GM12878 (cell line): ENCODE results near the gene LAT. TPM values are rescaled to one million over a fixed set of nuclear protein-coding genes. Genes with fewer than 3 reads are reported as not detected.

Source experiments
- ATAC-seq: fragments of 200-7000 bp; cut with Tn5 transposase; 3 replicates; pipeline ENCODE4 v1.9.1; 2020; ENCODE audit warnings: mild to moderate bottlenecking, moderate library complexity
- BruUV-seq: library from RNA; stranded (reverse); fragments of 400-500 nt; replicated peaks from 2 replicates; lab custom pipeline; 2021; lab: Mats Ljungman, UMichigan
- CTCF ChIA-PET: fragments of 300-600 bp; sonication (Branson Sonifier 250); formaldehyde crosslinking; extraction: SDS; loops from one replicate; lab custom pipeline; 2021; ENCODE audit warnings: inconsistent platforms; lab: Yijun Ruan, JAX
- POLR2A ChIA-PET: fragments of 350-600 bp; formaldehyde crosslinking; extraction: SDS; loops from one replicate; lab custom pipeline; 2021; ENCODE audit warnings: inconsistent platforms; lab: Charles Lee
- RAD21 ChIA-PET: fragments of 300-600 bp; sonication (Branson Sonifier 250); formaldehyde crosslinking; loops from one replicate; lab custom pipeline; 2023; ENCODE audit warnings: antibody characterized with exemption; ENCODE audit not compliant: unreplicated experiment; lab: Charles Lee
- SMC1A ChIA-PET: fragments of 300-600 bp; sonication (Branson Sonifier 250); formaldehyde crosslinking; loops from one replicate; lab custom pipeline; 2023; ENCODE audit not compliant: unreplicated experiment, uncharacterized antibody; lab: Charles Lee
- DNase-seq: peaks from one replicate; pipeline ENCODE4 v3.0.0-alpha.2; 2011; ENCODE audit warnings: low read depth, low spot score
- FAIRE-seq: peaks from 3 replicates; lab custom pipeline; 2011; peaks lifted over from hg19 to GRCh38; lab: Jason Lieb, UNC
- H2AFZ ChIP-seq: 2 replicates; pipeline ENCODE4 v1.6.0; 2011; ENCODE audit warnings: low read depth, low read length, control low read depth; ENCODE audit not compliant: control insufficient read depth
- H3K27ac ChIP-seq: 2 replicates; pipeline ENCODE4 v1.5.1; 2011; ENCODE audit warnings: control low read depth; ENCODE audit not compliant: control insufficient read depth, insufficient read depth
- H3K27me3 ChIP-seq, 2 experiments: replicated peaks in 1 of 2; 2 replicates each; pipeline versions ENCODE4 v1.6.0 to v1.6.1; 2011; ENCODE audit warnings: low read length in 1 of 2; ENCODE audit not compliant: control insufficient read depth in 2 of 2, insufficient read depth in 2 of 2
- H3K36me3 ChIP-seq, 2 experiments: 2 replicates each; pipeline ENCODE4 v1.5.1; 2011; ENCODE audit warnings: low read length in 1 of 2; ENCODE audit not compliant: control insufficient read depth in 2 of 2, insufficient read depth in 2 of 2
- H3K4me1 ChIP-seq: 2 replicates; pipeline ENCODE4 v1.6.1; 2011; ENCODE audit warnings: mild to moderate bottlenecking, low read length, moderate library complexity, mixed read lengths; ENCODE audit not compliant: control insufficient read depth, insufficient read depth
- H3K4me2 ChIP-seq: 2 replicates; pipeline ENCODE4 v1.6.0; 2011; ENCODE audit warnings: control low read depth; ENCODE audit not compliant: control insufficient read depth, insufficient read depth
- H3K4me3 ChIP-seq: fragments of 200-600 bp; sonication (generic); 2 replicates; pipeline ENCODE4 v1.5.1; 2016
- H3K79me2 ChIP-seq: 2 replicates; pipeline ENCODE4 v1.6.0; 2011; ENCODE audit warnings: low read length; ENCODE audit not compliant: control insufficient read depth, insufficient read depth
- H3K9ac ChIP-seq: 2 replicates; pipeline ENCODE4 v1.8.0; 2011; ENCODE audit warnings: low read length, control low read depth, mixed read lengths; ENCODE audit not compliant: control insufficient read depth, insufficient read depth
- H3K9me3 ChIP-seq: replicated peaks from 3 replicates; pipeline ENCODE4 v1.5.1; 2011; ENCODE audit warnings: mild to moderate bottlenecking, low read length; ENCODE audit not compliant: control insufficient read depth, insufficient read depth
- H4K20me1 ChIP-seq: 2 replicates; pipeline ENCODE4 v1.6.0; 2011; ENCODE audit not compliant: control insufficient read depth, insufficient read depth
- CEBPB ChIP-seq, 2 experiments: fragments of 150-350 bp in 1 of 2; IDR thresholded peaks; 2 replicates each; pipeline ENCODE4 v1.6.1; 2012 to 2014; ENCODE audit warnings: low read depth in 2 of 2, low read length in 2 of 2, borderline replicate concordance in 1 of 2, inconsistent platforms in 1 of 2
- FOS ChIP-seq: IDR thresholded peaks from 3 replicates; pipeline ENCODE4 v1.6.1; 2011; ENCODE audit warnings: borderline replicate concordance; ENCODE audit not compliant: insufficient read length; ENCODE audit errors: extremely low read depth
- GABPA ChIP-seq: IDR thresholded peaks from 2 replicates; pipeline ENCODE4 v1.6.1; 2014; ENCODE audit warnings: antibody characterized with exemption, low read depth, mild to moderate bottlenecking, inconsistent platforms
- IKZF1 ChIP-seq: fragments of 450-650 bp; conservative IDR thresholded peaks from 2 replicates; pipeline ENCODE4 v1.6.1; 2017; ENCODE audit warnings: antibody characterized with exemption, mild to moderate bottlenecking
- MTA2 ChIP-seq: fragments of 450-650 bp; IDR thresholded peaks from 2 replicates; pipeline ENCODE4 v1.6.1; 2016; ENCODE audit warnings: low read depth, mild to moderate bottlenecking, moderate library complexity
- RBBP5 ChIP-seq: fragments of 200-600 bp; sonication (generic); conservative IDR thresholded peaks from 2 replicates; pipeline ENCODE4 v1.6.1; 2016
- SP1 ChIP-seq: IDR thresholded peaks from one replicate; pipeline ENCODE4 v1.6.1; 2011; ENCODE audit warnings: low read depth, low read length
- ZNF217 ChIP-seq: fragments of 450-650 bp; IDR thresholded peaks from 2 replicates; pipeline ENCODE4 v1.6.1; 2017; ENCODE audit warnings: antibody characterized with exemption, mild to moderate bottlenecking
- ZNF24 ChIP-seq: fragments of 450-650 bp; IDR thresholded peaks from 2 replicates; pipeline ENCODE4 v1.6.1; 2017; ENCODE audit warnings: antibody characterized with exemption, mild to moderate bottlenecking
- WGBS: methylation state at CpG from one replicate; pipeline ENCODE4 v1.1.6; 2016; ENCODE audit warnings: low lambda C conversion rate; ENCODE audit not compliant: insufficient replicate concordance, insufficient coverage; ENCODE audit errors: missing lambda C conversion rate; 5-methylcytosine and 5-hydroxymethylcytosine counted together
- in situ Hi-C: fragments of 300-500 bp; cut with MboI; formaldehyde crosslinking; loops from 9 replicates; pipeline ENCODE4 v1.14.3; 2018; ENCODE audit warnings: mixed read lengths
- intact Hi-C: fragments of 100-400 bp; cut with micrococcal nuclease; formaldehyde crosslinking; loops from one replicate; pipeline ENCODE4 v1.14.2; 2022; ENCODE audit not compliant: unreplicated experiment
- polyA plus RNA-seq, 11 experiments: library from polyadenylated mRNA; depleted of rRNA in 4 of 11; unstranded in 6 of 11; stranded (reverse) in 5 of 11; fragments of >200 nt; fragmentation: Nextera tagmentation in 4 of 11; fragmentation: Illumina TruSeq in 1 of 11; extraction: Ambion mirVana in 4 of 11; extraction: Trizol in 1 of 11; gene quantifications; 1 replicate in 1 of 11; 2 replicates in 10 of 11; pipeline versions ENCODE4 v1.2.1 to v1.2.3, GENCODE V29; 2011 to 2016; ENCODE audit warnings: inconsistent platforms in 2 of 11, missing spikeins in 2 of 11, low read depth in 1 of 11
- total RNA-seq, 4 experiments: library from RNA; depleted of rRNA in 3 of 4; stranded (reverse); fragments of >200 nt in 3 of 4; fragmentation: Illumina TruSeq in 1 of 4; extraction: Trizol in 1 of 4; gene quantifications; 2 replicates each; pipeline versions ENCODE4 v1.2.1 to v1.2.3, GENCODE V29; 2013 to 2021
- TF ChIP-seq, protein P1 (sequence below): IDR thresholded peaks from 2 replicates; pipeline ENCODE4 v1.6.1; 2011; ENCODE audit warnings: borderline replicate concordance, low read depth, mild to moderate bottlenecking, moderate library complexity, low read length; ENCODE audit not compliant: insufficient read depth, poor library complexity, severe bottlenecking

LAT gene
- total and polyA plus RNA-seq, 10 of the 15 experiments (the other 5 are each of a cell fraction or from before 2014, with no cell fraction given), result 0.39 to 6.9 (median 2.0) TPM

DNA sequence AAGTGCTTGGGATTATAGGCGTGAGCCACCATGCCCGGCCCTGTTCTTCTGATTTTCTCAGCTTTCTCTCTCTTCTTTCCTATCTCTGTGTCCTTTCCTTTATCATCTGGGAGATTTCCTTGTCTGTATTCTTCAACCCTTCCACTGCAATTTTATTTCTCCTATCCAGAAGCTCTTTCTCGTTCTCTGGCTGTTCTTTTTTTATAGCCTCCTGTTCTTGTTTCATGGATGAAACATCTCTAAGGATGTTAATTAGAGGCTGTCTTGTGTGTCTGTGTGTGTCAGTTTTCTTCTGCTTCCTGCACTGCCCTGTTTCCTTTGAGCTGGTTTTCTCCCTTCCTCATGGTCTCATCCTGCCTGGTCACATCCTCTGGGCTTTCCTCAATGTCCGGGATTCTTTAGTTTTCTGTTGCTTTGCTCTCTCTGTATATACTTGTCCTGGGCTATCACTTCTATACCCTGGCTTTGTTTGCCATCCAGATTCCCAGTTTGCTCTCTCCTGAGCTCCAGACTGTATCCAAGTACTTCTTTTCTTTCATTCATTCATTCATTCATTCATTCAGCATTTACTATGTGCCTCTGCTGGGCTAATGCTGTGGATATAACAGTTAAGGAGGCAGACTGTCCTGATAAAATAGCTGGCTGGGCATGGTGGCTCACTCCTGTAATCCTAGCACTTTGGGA lies 2.5 kb downstream of the LAT start:
- H3K4me1 ChIP-seq, result peaks cover 12% of the 10 kb centered on the region
- no peak overlapping the region for H3K9ac ChIP-seq
- H3K79me2 ChIP-seq, result no peaks in the 10 kb centered on the region
- no peak overlapping the region for H3K27ac ChIP-seq
- BruUV-seq, result TSS peak; percentile 68
- DNase-seq, result no peak
- in situ Hi-C loops, result no loop called here
- WGBS, result 100% methylated on average over 4 of the region's 4 CpGs
- no peaks in the 10 kb centered on the region for H3K9me3 ChIP-seq
- ChIA-PET POLR2A (no interaction called here), CTCF (interaction anchor here (0.9 to 3.0 kb wide), 3 partner anchors 10 to 15 kb away, joined by 3 to 18 read pairs (median 3); partner anchors contain the start of gene SPNS1), RAD21 (no interaction called here), SMC1A (interaction anchor here (0.9 kb wide), 1 partner anchor 9 kb away, joined by 3 read pairs; no protein-coding TSS in a partner anchor)
- no peak for ATAC-seq
- H3K27me3 ChIP-seq, result no peaks in the 10 kb centered on the region
- intact Hi-C loops, result no loop called here
- FAIRE-seq, result no peak
- peaks cover 0 to 5% of the 10 kb centered on the region in 2 experiments; a peak in 3 of 4 replicates for H3K36me3 ChIP-seq
- no peak overlapping the region for H2AFZ ChIP-seq
- H3K4me2 ChIP-seq, result no peak overlapping the region
- TF ChIP-seq ZNF217 (no peak), ZNF24 (peak; percentile 69)
- TF ChIP-seq, all 136 proteins: peak for 1
- no peaks in the 10 kb centered on the region for H4K20me1 ChIP-seq
- no peak overlapping the region for H3K4me3 ChIP-seq

DNA sequence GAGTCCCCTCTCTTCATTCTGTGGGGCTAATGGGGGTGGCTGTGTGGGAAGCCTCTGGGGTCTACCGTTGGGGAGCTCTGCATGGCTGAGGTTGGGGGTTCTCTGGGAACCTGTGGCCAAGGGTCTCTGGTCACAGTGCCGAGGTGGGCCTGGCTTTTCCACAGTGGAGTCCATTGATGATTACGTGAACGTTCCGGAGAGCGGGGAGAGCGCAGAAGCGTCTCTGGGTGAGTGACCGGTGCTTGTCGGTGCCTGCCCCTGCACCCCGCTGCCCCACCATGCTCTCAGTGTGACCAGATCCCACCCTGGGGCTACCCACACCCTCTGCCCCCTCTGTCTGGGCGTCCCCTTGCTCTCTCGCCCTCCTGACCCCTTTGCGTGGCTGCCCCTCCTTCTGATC lies 4.5 kb downstream of the LAT start:
- no peak overlapping the region for H3K4me2 ChIP-seq
- no peak overlapping the region for H3K27ac ChIP-seq
- no peaks in the 10 kb centered on the region for H3K9me3 ChIP-seq
- H3K4me1 ChIP-seq, result peaks cover 7% of the 10 kb centered on the region
- BruUV-seq, result no TSS peak
- intact Hi-C loops (no loop called here), in situ Hi-C loops (no loop called here)
- FAIRE-seq (no peak), DNase-seq (no peak), ATAC-seq (no peak)
- TF ChIP-seq MTA2 (no peak), RBBP5 (no peak), CEBPB (IDR thresholded peaks at IDR 0.05; ENCODE audit: borderline replicate concordance in 1 of 2, low read depth in 2 of 2, low read length in 2 of 2) (no peak), SP1 (no peak), IKZF1 (no peak), GABPA (no peak), FOS (no peak)
- TF ChIP-seq, protein P1, sequence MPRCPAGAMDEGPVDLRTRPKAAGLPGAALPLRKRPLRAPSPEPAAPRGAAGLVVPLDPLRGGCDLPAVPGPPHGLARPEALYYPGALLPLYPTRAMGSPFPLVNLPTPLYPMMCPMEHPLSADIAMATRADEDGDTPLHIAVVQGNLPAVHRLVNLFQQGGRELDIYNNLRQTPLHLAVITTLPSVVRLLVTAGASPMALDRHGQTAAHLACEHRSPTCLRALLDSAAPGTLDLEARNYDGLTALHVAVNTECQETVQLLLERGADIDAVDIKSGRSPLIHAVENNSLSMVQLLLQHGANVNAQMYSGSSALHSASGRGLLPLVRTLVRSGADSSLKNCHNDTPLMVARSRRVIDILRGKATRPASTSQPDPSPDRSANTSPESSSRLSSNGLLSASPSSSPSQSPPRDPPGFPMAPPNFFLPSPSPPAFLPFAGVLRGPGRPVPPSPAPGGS, result no peak
- no peak overlapping the region for H3K9ac ChIP-seq
- POLR2A ChIA-PET, result no interaction called here
- no peaks in the 10 kb centered on the region for H3K79me2 ChIP-seq
- H3K4me3 ChIP-seq, result no peak overlapping the region
- no peaks in the 10 kb centered on the region for H3K27me3 ChIP-seq
- no peaks in the 10 kb centered on the region; a peak in 1 of 4 replicates for H3K36me3 ChIP-seq
- H4K20me1 ChIP-seq, result no peaks in the 10 kb centered on the region
- H2AFZ ChIP-seq, result no peak overlapping the region
- CTCF ChIA-PET, result no interaction called here
- RAD21 ChIA-PET, result no interaction called here
- SMC1A ChIA-PET, result no interaction called here
- WGBS, result 87% methylated on average over 14 of the region's 14 CpGs
